HL-60/S4 (cell line): Measurements from ENCODE around the gene POMGNT2.
"Not testable (repeated sequence)": the region's sequence is repeated elsewhere in the genome, so short reads cannot be mapped to it uniquely, and the experiment has no call there.

Experiments
- in situ Hi-C: fragments of 300-500 bp; cut with MboI; formaldehyde crosslinking; loops from 2 replicates; pipeline ENCODE4 v1.14.3; 2022; ENCODE audit warnings: low sequenced_read_pairs

POMGNT2 gene

GRCh38 chr3:43077261-43077660 lies 28.6 kb downstream of the POMGNT2 start:
- in situ Hi-C loops, result no loop called here

DNA sequence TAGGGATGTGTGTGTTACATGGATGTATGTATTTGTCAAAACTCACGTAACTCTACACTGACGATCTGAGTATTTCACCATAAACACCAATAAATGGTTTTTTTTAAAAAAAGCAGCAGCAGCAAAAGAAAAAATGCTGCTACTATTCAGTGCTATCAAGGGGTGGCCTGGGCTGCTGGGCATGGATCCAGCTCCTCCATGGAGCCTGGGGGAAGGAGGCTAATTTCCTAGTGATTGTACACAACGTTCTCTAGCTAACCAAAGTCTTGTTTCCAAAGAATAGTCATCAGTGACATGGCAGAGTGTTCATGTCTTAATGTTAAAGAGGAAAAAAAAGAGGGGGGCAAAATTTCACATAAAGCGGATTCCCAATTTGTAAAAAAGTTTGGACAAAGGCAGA lies 29.0 kb downstream of the POMGNT2 start:
- in situ Hi-C loops, result no loop called here

GRCh38 chr3:43075904-43076661 lies 29.8 kb downstream of the POMGNT2 start:
- in situ Hi-C loops, result no loop called here

GRCh38 chr3:43074901-43075689 lies 30.8 kb downstream of the POMGNT2 start:
- in situ Hi-C loops, result no loop called here

- in situ Hi-C loops, result no loop called here
Observed at GRCh38 chr3:43074482-43074881, 31.4 kb downstream of the POMGNT2 start.

DNA sequence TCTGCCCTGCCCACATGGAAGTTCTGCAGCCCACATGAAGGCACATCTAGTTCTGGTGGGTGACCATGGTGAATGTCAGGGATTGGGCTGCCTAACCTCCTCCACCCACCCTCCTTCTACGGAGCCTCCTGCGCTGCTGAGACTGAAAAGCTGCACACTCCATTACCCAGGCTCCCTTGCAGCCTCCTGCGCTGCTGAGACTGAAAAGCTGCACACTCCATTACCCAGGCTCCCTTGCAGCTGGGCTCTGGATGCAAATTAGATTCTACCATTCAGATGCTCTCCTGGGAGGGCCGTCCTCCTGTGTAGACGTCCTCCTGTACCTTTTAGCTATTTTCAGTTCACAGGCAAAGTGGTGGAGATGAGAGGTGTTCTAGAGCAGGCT lies 32.1 kb downstream of the POMGNT2 start:
- in situ Hi-C loops, result no loop called here

- in situ Hi-C loops, result no loop called here
Observed at GRCh38 chr3:43073116-43073835, 32.6 kb downstream of the POMGNT2 start.

DNA sequence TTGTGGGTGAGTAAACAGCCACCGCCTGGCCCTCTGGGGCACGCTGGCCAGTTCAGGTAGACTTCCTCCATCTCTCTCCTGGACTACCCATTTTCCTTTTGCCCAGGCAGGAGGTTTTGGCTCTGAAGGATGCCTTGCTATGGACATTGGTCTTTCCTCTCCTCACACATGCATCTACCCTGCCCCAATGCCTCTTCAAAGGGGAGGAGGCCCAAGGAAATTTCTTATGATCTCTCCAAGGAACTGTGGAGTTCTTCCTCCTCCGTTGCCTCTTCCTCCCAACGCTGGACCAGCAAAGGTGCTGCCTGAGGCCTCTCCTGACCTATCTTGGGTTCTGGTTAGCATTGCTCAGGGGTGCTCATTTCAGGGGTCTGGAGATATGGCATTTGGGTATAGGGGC lies 33.5 kb downstream of the POMGNT2 start:
- in situ Hi-C loops, result no loop called here

GRCh38 chr3:43071313-43071893 lies 34.5 kb downstream of the POMGNT2 start:
- in situ Hi-C loops, result no loop called here

DNA sequence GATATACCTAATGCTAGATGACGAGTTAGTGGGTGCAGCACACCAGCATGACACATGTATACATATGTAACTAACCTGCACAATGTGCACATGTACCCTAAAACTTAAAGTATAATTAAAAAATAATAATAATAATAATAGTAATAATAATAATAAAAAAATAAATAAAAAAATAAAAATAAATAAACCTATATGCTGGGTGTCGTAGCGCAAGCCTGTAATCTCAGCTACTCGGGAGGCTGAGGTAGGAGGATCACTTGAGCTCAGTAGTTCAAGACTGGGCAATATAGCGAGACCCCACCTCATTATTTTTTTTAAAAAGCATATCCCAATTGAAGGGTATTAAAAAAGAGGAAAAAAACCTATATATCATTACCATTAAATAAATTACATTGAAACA lies 35.2 kb downstream of the POMGNT2 start:
- in situ Hi-C loops, result not testable (repeated sequence)

- in situ Hi-C loops, result no loop called here
Observed at GRCh38 chr3:43063114-43063513, 42.8 kb downstream of the POMGNT2 start.

- in situ Hi-C loops, result no loop called here
Observed at GRCh38 chr3:43062564-43063040, 43.3 kb downstream of the POMGNT2 start.

DNA sequence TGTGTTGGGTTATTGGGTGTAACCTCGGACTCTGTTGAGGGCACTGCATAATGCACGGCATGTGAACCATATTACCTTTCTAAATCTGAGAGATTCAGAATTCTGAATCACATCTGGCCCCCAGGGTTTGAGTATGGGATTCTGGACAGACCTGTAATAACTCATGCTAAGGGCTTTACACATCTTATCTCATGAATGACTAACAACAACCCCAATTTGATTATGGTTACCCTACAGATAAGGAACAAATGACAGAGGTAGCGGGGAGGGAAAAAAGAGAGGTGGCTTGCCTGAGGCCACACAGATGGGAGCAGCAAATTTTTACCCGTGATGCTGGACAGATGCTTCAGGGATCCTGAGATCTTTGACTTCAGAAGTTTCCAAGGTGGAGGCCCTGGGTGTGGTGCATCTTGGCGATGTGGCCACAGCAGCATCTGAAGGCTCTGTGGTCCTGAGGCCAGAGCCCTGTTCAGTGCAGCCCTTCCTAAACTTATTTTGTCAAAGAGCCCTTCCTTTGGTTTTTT lies 43.8 kb downstream of the POMGNT2 start:
- in situ Hi-C loops, result no loop called here

DNA sequence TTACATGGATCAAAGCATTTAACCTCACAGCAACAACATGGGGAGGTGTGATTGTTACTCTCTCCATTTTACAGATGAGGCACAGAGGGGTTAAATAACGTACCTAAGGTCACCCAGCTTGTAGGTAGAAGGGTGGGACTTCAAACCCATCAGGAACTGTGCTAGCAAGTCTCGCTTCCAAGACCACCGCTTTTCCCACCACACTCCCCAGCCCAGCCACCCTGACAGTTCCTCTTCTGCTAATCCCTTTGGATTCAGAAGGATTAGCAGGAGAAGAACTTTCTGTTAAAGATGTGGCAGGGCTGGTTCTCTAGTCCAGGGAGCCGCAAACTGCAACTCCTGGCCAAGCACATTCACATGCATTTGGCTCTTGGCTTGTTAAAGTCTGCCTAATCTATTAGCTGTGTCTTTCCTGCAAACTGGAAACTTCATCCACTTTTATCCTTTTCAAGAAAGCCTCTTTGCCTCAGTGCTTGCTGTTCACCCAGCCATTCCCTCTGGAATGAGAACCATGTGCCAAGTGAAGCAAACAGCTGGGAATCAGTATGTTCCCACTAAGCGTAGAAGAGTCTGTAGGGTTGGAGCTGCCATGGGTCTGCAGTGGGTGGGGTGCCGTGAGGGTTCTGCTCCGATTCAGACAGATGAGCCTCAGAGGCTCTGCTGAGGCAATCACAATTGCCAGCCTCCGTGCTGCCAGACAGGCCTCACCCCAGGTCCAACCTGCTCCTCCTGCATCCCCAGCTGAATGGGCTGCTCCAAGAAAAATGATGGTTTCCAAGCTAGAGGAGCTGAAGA lies 44.6 kb downstream of the POMGNT2 start:
- in situ Hi-C loops, result no loop called here

- in situ Hi-C loops, result no loop called here
Observed at GRCh38 chr3:43059456-43059855, 46.4 kb downstream of the POMGNT2 start.

- in situ Hi-C loops, result no loop called here
Observed at GRCh38 chr3:43055806-43056770, 49.8 kb downstream of the POMGNT2 start.

GRCh38 chr3:43055393-43055792 lies 50.5 kb downstream of the POMGNT2 start:
- in situ Hi-C loops, result no loop called here

GRCh38 chr3:43054754-43055153 lies 51.1 kb downstream of the POMGNT2 start:
- in situ Hi-C loops, result no loop called here

- in situ Hi-C loops, result no loop called here
Observed at GRCh38 chr3:43053291-43053690, 52.6 kb downstream of the POMGNT2 start.
